ENCODE measurements around the gene RRAS2. TPM values are rescaled to one million over a fixed set of nuclear protein-coding genes. Genes with fewer than 3 reads are reported as not detected.

RRAS2 gene
- total RNA-seq, 1 donor from 2014 or later = 102 TPM

- Histone ChIP-seq H3K4me3 (ENCODE audit: low read depth, low read length) (no peak overlapping the region), H3K36me3 (ENCODE audit: control insufficient read depth, insufficient read depth, low read length) (no peaks in the 10 kb centered on the region), H3K27me3 (ENCODE audit: control insufficient read depth, insufficient read depth, low read length) (no peaks in the 10 kb centered on the region)
- no peak for TF ChIP-seq CTCF (IDR thresholded peaks at IDR 0.05; ENCODE audit: insufficient read depth, low read length, poor library complexity, severe bottlenecking)
- no peak for DNase-seq (ENCODE audit: low read depth)
Observed at GRCh38 chr11:14369598-14369997, 10.6 kb upstream of the RRAS2 start.

GRCh38 chr11:14366936-14367335, 8.0 kb upstream of the RRAS2 start:
- TF ChIP-seq CTCF (IDR thresholded peaks at IDR 0.05; ENCODE audit: insufficient read depth, low read length, poor library complexity, severe bottlenecking) = no peak
- no peaks in the 10 kb centered on the region for H3K36me3 ChIP-seq (ENCODE audit: control insufficient read depth, insufficient read depth, low read length)
- no peak overlapping the region for H3K4me3 ChIP-seq (ENCODE audit: low read depth, low read length)
- no peak for DNase-seq (ENCODE audit: low read depth)
- H3K27me3 ChIP-seq (ENCODE audit: control insufficient read depth, insufficient read depth, low read length) = no peaks in the 10 kb centered on the region

GRCh38 chr11:14364322-14364721, 5.3 kb upstream of the RRAS2 start:
- Histone ChIP-seq H3K4me3 (ENCODE audit: low read depth, low read length) (no peak overlapping the region), H3K36me3 (ENCODE audit: control insufficient read depth, insufficient read depth, low read length) (no peaks in the 10 kb centered on the region), H3K27me3 (ENCODE audit: control insufficient read depth, insufficient read depth, low read length) (no peaks in the 10 kb centered on the region)
- DNase-seq (ENCODE audit: low read depth) = no peak
- TF ChIP-seq CTCF (IDR thresholded peaks at IDR 0.05; ENCODE audit: insufficient read depth, low read length, poor library complexity, severe bottlenecking) = no peak

GRCh38 chr11:14362611-14363010, 3.6 kb upstream of the RRAS2 start:
- no peak for DNase-seq (ENCODE audit: low read depth)
- H3K4me3 ChIP-seq (ENCODE audit: low read depth, low read length) = no peak overlapping the region
- no peaks in the 10 kb centered on the region for H3K36me3 ChIP-seq (ENCODE audit: control insufficient read depth, insufficient read depth, low read length)
- TF ChIP-seq CTCF (IDR thresholded peaks at IDR 0.05; ENCODE audit: insufficient read depth, low read length, poor library complexity, severe bottlenecking) = no peak
- H3K27me3 ChIP-seq (ENCODE audit: control insufficient read depth, insufficient read depth, low read length) = no peaks in the 10 kb centered on the region

- Histone ChIP-seq H3K4me3 (ENCODE audit: low read depth, low read length) (no peak overlapping the region), H3K36me3 (ENCODE audit: control insufficient read depth, insufficient read depth, low read length) (no peaks in the 10 kb centered on the region), H3K27me3 (ENCODE audit: control insufficient read depth, insufficient read depth, low read length) (no peaks in the 10 kb centered on the region)
- no peak for TF ChIP-seq CTCF (IDR thresholded peaks at IDR 0.05; ENCODE audit: insufficient read depth, low read length, poor library complexity, severe bottlenecking)
- no peak for DNase-seq (ENCODE audit: low read depth)
Observed at GRCh38 chr11:14361951-14362350, 3.0 kb upstream of the RRAS2 start.

- TF ChIP-seq CTCF (IDR thresholded peaks at IDR 0.05; ENCODE audit: insufficient read depth, low read length, poor library complexity, severe bottlenecking) = no peak
- DNase-seq (ENCODE audit: low read depth) = no peak
- no peaks in the 10 kb centered on the region for H3K27me3 ChIP-seq (ENCODE audit: control insufficient read depth, insufficient read depth, low read length)
- H3K4me3 ChIP-seq (ENCODE audit: low read depth, low read length) = no peak overlapping the region
- no peaks in the 10 kb centered on the region for H3K36me3 ChIP-seq (ENCODE audit: control insufficient read depth, insufficient read depth, low read length)
Observed at GRCh38 chr11:14360976-14361375, 2.0 kb upstream of the RRAS2 start.

All from kidney epithelial cell (primary cell).